SK-N-MC (cell line): ENCODE data around the gene KCNJ4.
A peak's percentile ranks its signal among the peaks of the same experiment; 100 is the strongest.

Source experiments
- DNase-seq: peaks from one replicate; pipeline ENCODE4 v3.0.0-alpha.2; 2011; ENCODE audit warnings: low read depth, low spot score
- H3K27ac ChIP-seq: fragments of 200-600 bp; sonication (generic); 2 replicates; pipeline ENCODE4 v1.5.1; 2016; ENCODE audit warnings: mixed run types
- H3K36me3 ChIP-seq: fragments of 200-600 bp; sonication (generic); 2 replicates; pipeline ENCODE4 v1.6.1; 2017; ENCODE audit warnings: antibody characterized with exemption, low read length, mixed read lengths; ENCODE audit not compliant: insufficient read depth
- H3K4me3 ChIP-seq: fragments of 200-600 bp; sonication (generic); 2 replicates; pipeline ENCODE4 v1.5.1; 2016
- H3K9ac ChIP-seq: fragments of 200-600 bp; sonication (generic); 2 replicates; pipeline ENCODE4 v1.8.0; 2017; ENCODE audit warnings: mixed run types, mixed read lengths; ENCODE audit not compliant: insufficient read length
- H3K9me3 ChIP-seq: fragments of 200-600 bp; sonication (generic); 2 replicates; pipeline ENCODE4 v1.6.1; 2017; ENCODE audit warnings: low read depth, mild to moderate bottlenecking, antibody characterized with exemption, low read length, moderate library complexity, mixed read lengths
- EZH2 ChIP-seq: fragments of 200-600 bp; sonication (generic); IDR thresholded peaks from one replicate; pipeline ENCODE4 v1.6.1; 2017; ENCODE audit warnings: antibody characterized with exemption
- FOXP2 ChIP-seq: optimal IDR thresholded peaks from 2 replicates; pipeline ENCODE3; 2011; ENCODE audit warnings: mild to moderate bottlenecking, moderate library complexity; ENCODE audit not compliant: insufficient read depth; ENCODE audit errors: extremely low read length, control extremely low read depth
- POLR2AphosphoS5 ChIP-seq: IDR thresholded peaks from 2 replicates; pipeline ENCODE4 v1.6.1; 2012; ENCODE audit warnings: mild to moderate bottlenecking, low read depth, low read length, borderline replicate concordance

KCNJ4 gene

GRCh38 chr22:38456272-38456835 lies 1.4 kb upstream of the KCNJ4 start:
- Histone ChIP-seq H3K36me3 (no peaks in the 10 kb centered on the region), H3K9me3 (no peaks in the 10 kb centered on the region), H3K9ac (no peak overlapping the region), H3K4me3 (peak overlapping the region; percentile 90), H3K27ac (no peak overlapping the region)
- no peak for TF ChIP-seq POLR2AphosphoS5
- TF ChIP-seq EZH2 = no peak
- TF ChIP-seq FOXP2 = no peak
- no peak for DNase-seq

GRCh38 chr22:38455530-38456271 lies 702 bp upstream of the KCNJ4 start:
- Histone ChIP-seq H3K9ac (peak overlapping the region; percentile 79), H3K27ac (no peak overlapping the region), H3K36me3 (no peaks in the 10 kb centered on the region), H3K9me3 (no peaks in the 10 kb centered on the region), H3K4me3 (peak overlapping the region; percentile 90)
- TF ChIP-seq EZH2 (no peak), FOXP2 (no peak), POLR2AphosphoS5 (no peak)
- DNase-seq = no peak

- no peak for DNase-seq
- H3K4me3 ChIP-seq = peak overlapping the region; percentile 72
- TF ChIP-seq EZH2 (no peak), FOXP2 (no peak), POLR2AphosphoS5 (no peak)
- no peak overlapping the region for H3K9ac ChIP-seq
- H3K36me3 ChIP-seq = no peaks in the 10 kb centered on the region
- H3K9me3 ChIP-seq = no peaks in the 10 kb centered on the region
- no peak overlapping the region for H3K27ac ChIP-seq
These were observed 485 bp downstream of the KCNJ4 start for GRCh38 chr22:38454353-38455075.

- DNase-seq = no peak
- Histone ChIP-seq H3K9ac (no peak overlapping the region), H3K9me3 (no peaks in the 10 kb centered on the region), H3K36me3 (no peaks in the 10 kb centered on the region), H3K27ac (no peak overlapping the region), H3K4me3 (peak overlapping the region; percentile 72)
- TF ChIP-seq FOXP2 (no peak), EZH2 (no peak), POLR2AphosphoS5 (no peak)
These were observed 1.0 kb downstream of the KCNJ4 start for GRCh38 chr22:38453996-38454352.

- no peak overlapping the region for H3K9ac ChIP-seq
- TF ChIP-seq EZH2 (no peak), POLR2AphosphoS5 (no peak), FOXP2 (no peak)
- H3K27ac ChIP-seq = no peak overlapping the region
- H3K36me3 ChIP-seq = no peaks in the 10 kb centered on the region
- H3K9me3 ChIP-seq = no peaks in the 10 kb centered on the region
- H3K4me3 ChIP-seq = no peak overlapping the region
- DNase-seq = no peak
These were observed 1.8 kb downstream of the KCNJ4 start for GRCh38 chr22:38453066-38453672.

- no peak for TF ChIP-seq EZH2
- TF ChIP-seq POLR2AphosphoS5 = no peak
- TF ChIP-seq FOXP2 = no peak
- DNase-seq = no peak
- no peak overlapping the region for H3K27ac ChIP-seq
- H3K9ac ChIP-seq = no peak overlapping the region
- H3K4me3 ChIP-seq = no peak overlapping the region
- H3K9me3 ChIP-seq = no peaks in the 10 kb centered on the region
- H3K36me3 ChIP-seq = no peaks in the 10 kb centered on the region
These were observed 2.5 kb downstream of the KCNJ4 start for GRCh38 chr22:38452373-38453065.

- no peak for DNase-seq
- no peaks in the 10 kb centered on the region for H3K36me3 ChIP-seq
- H3K4me3 ChIP-seq = no peak overlapping the region
- H3K9ac ChIP-seq = no peak overlapping the region
- TF ChIP-seq EZH2 (no peak), POLR2AphosphoS5 (no peak), FOXP2 (no peak)
- no peaks in the 10 kb centered on the region for H3K9me3 ChIP-seq
- H3K27ac ChIP-seq = no peak overlapping the region
These were observed 3.1 kb downstream of the KCNJ4 start for GRCh38 chr22:38451864-38452263.
